NCI-H82 treated with DMSO at 0.1 percent for 48 hours (cell line): ENCODE data around the gene IL20RA.
"Not testable (repeated sequence)": the region's sequence is repeated elsewhere in the genome, so short reads cannot be mapped to it uniquely, and the experiment has no call there.

Experiments
- DNase-seq: peaks from one replicate; lab custom pipeline; 2025; ENCODE audit not compliant: unreplicated experiment; lab: John Stamatoyannopoulos, UW

IL20RA gene

GRCh38 chr6:137044366-137045221, at the start of gene IL20RA:
Gene IL20RA, minus strand, starts transcription at chr6:137044965. Its CDS starts 237 bp downstream, at chr6:137044728.
- no peak for DNase-seq

- DNase-seq, result no peak
Observed at GRCh38 chr6:137093183-137094069, 48.7 kb upstream of the IL20RA start.

GRCh38 chr6:137092018-137092417, 47.3 kb upstream of the IL20RA start:
- DNase-seq, result no peak

GRCh38 chr6:137089305-137089704, 44.5 kb upstream of the IL20RA start:
- DNase-seq, result no peak

GRCh38 chr6:137087902-137088301, 43.1 kb upstream of the IL20RA start:
- DNase-seq, result no peak

GRCh38 chr6:137086031-137086430, 41.3 kb upstream of the IL20RA start:
- DNase-seq, result no peak

GRCh38 chr6:137084865-137085617, 40.3 kb upstream of the IL20RA start:
- no peak for DNase-seq

GRCh38 chr6:137084090-137084489, 39.3 kb upstream of the IL20RA start:
- DNase-seq, result no peak

- no peak for DNase-seq
Observed at GRCh38 chr6:137081997-137082396, 37.2 kb upstream of the IL20RA start.

GRCh38 chr6:137080711-137081110, 35.9 kb upstream of the IL20RA start:
- no peak for DNase-seq

GRCh38 chr6:137076277-137077068, 31.7 kb upstream of the IL20RA start:
- DNase-seq, result peak; percentile 3

- not testable (repeated sequence) for DNase-seq
Observed at GRCh38 chr6:137075790-137076189, 31.0 kb upstream of the IL20RA start.

GRCh38 chr6:137070303-137070702, 25.5 kb upstream of the IL20RA start:
- DNase-seq, result no peak

GRCh38 chr6:137067399-137067798, 22.6 kb upstream of the IL20RA start:
- no peak for DNase-seq

GRCh38 chr6:137058037-137058436, 13.3 kb upstream of the IL20RA start:
- no peak for DNase-seq

GRCh38 chr6:137056121-137056880, 11.5 kb upstream of the IL20RA start:
- no peak for DNase-seq

GRCh38 chr6:137051790-137052472, 7.2 kb upstream of the IL20RA start:
- DNase-seq, result no peak

GRCh38 chr6:137049095-137049494, 4.3 kb upstream of the IL20RA start:
- DNase-seq, result no peak

GRCh38 chr6:137046871-137047412, 2.2 kb upstream of the IL20RA start:
- DNase-seq, result no peak
